Measurements from ENCODE around the gene CSGALNACT2. TPM values are rescaled to one million over a fixed set of nuclear protein-coding genes. Genes with fewer than 3 reads are reported as not detected.
"Not testable (repeated sequence)": the region's sequence is repeated elsewhere in the genome, so short reads cannot be mapped to it uniquely, and the experiment has no call there.

Gene CSGALNACT2
- total RNA-seq, 1 donor from 2014 or later = 6.6 TPM

GRCh38 chr10:43166207-43166879 is 28.1 kb downstream of the CSGALNACT2 start:
- no peak for DNase-seq
- no peak for ATAC-seq (ENCODE audit: poor library complexity)
- intact Hi-C loops (cut with DNase I) = no loop called here

GRCh38 chr10:43166880-43167497 is 28.7 kb downstream of the CSGALNACT2 start:
- ATAC-seq (ENCODE audit: poor library complexity) (no peak), DNase-seq (no peak)
- intact Hi-C loops (cut with DNase I) = no loop called here

- ATAC-seq (ENCODE audit: poor library complexity) (no peak), DNase-seq (no peak)
- intact Hi-C loops (cut with DNase I) = no loop called here
Observed at GRCh38 chr10:43167498-43167889, 29.2 kb downstream of the CSGALNACT2 start.

- no peak for ATAC-seq (ENCODE audit: poor library complexity)
- intact Hi-C loops (cut with DNase I) = no loop called here
- DNase-seq = no peak
Observed at GRCh38 chr10:43170491-43170890, 32.2 kb downstream of the CSGALNACT2 start.

GRCh38 chr10:43172645-43173044 is 34.4 kb downstream of the CSGALNACT2 start:
- ATAC-seq (ENCODE audit: poor library complexity) (no peak), DNase-seq (no peak)
- intact Hi-C loops (cut with DNase I) = no loop called here

GRCh38 chr10:43173120-43173519 is 34.9 kb downstream of the CSGALNACT2 start:
- intact Hi-C loops (cut with DNase I) = no loop called here
- no peak for DNase-seq
- ATAC-seq (ENCODE audit: poor library complexity) = peak; percentile 36

- peak; percentile 84 for ATAC-seq (ENCODE audit: poor library complexity)
- intact Hi-C loops (cut with DNase I) = no loop called here
- DNase-seq = no peak
Observed at GRCh38 chr10:43174969-43175368, 36.7 kb downstream of the CSGALNACT2 start.

- DNase-seq = no peak
- intact Hi-C loops (cut with DNase I) = no loop called here
- no peak for ATAC-seq (ENCODE audit: poor library complexity)
Observed at GRCh38 chr10:43176271-43176670, 38.0 kb downstream of the CSGALNACT2 start.

GRCh38 chr10:43177595-43177994 is 39.4 kb downstream of the CSGALNACT2 start:
- intact Hi-C loops (cut with DNase I) = no loop called here
- ATAC-seq (ENCODE audit: poor library complexity) (no peak), DNase-seq (no peak)

- intact Hi-C loops (cut with DNase I) = no loop called here
- no peak for ATAC-seq (ENCODE audit: poor library complexity)
- no peak for DNase-seq
Observed at GRCh38 chr10:43181146-43181545, 42.9 kb downstream of the CSGALNACT2 start.

GRCh38 chr10:43183764-43184163 is 45.5 kb downstream of the CSGALNACT2 start:
- intact Hi-C loops (cut with DNase I); ATAC-seq (ENCODE audit: poor library complexity); DNase-seq: not testable (repeated sequence)

- ATAC-seq (ENCODE audit: poor library complexity) = no peak
- intact Hi-C loops (cut with DNase I) = no loop called here
- no peak for DNase-seq
Observed at GRCh38 chr10:43186150-43186549, 47.9 kb downstream of the CSGALNACT2 start.

GRCh38 chr10:43187213-43187612 is 49.0 kb downstream of the CSGALNACT2 start:
- no peak for DNase-seq
- ATAC-seq (ENCODE audit: poor library complexity) = no peak
- intact Hi-C loops (cut with DNase I) = no loop called here

- ATAC-seq (ENCODE audit: poor library complexity) (no peak), DNase-seq (no peak)
- intact Hi-C loops (cut with DNase I) = no loop called here
Observed at GRCh38 chr10:43188702-43189101, 50.5 kb downstream of the CSGALNACT2 start.

GRCh38 chr10:43190289-43190688 is 52.0 kb downstream of the CSGALNACT2 start:
- intact Hi-C loops (cut with DNase I) = no loop called here
- no peak for ATAC-seq (ENCODE audit: poor library complexity)
- DNase-seq = no peak

GRCh38 chr10:43190775-43191174 is 52.5 kb downstream of the CSGALNACT2 start:
- intact Hi-C loops (cut with DNase I) = no loop called here
- no peak for DNase-seq
- ATAC-seq (ENCODE audit: poor library complexity) = no peak

- intact Hi-C loops (cut with DNase I) = no loop called here
- ATAC-seq (ENCODE audit: poor library complexity) = no peak
- no peak for DNase-seq
Observed at GRCh38 chr10:43192884-43193283, 54.6 kb downstream of the CSGALNACT2 start.

GRCh38 chr10:43193496-43194080 is 55.3 kb downstream of the CSGALNACT2 start:
- intact Hi-C loops (cut with DNase I) = no loop called here
- peak; percentile 17 for DNase-seq

GRCh38 chr10:43194266-43194665 is 56.0 kb downstream of the CSGALNACT2 start:
- no peak for ATAC-seq (ENCODE audit: poor library complexity)
- intact Hi-C loops (cut with DNase I) = no loop called here
- DNase-seq = peak; percentile 20

More at GRCh38 chr10:43193496-43194080, 55.3 kb downstream of the CSGALNACT2 start:
- no peak for ATAC-seq (ENCODE audit: poor library complexity)

GRCh38 chr10:43194859-43195258 is 56.6 kb downstream of the CSGALNACT2 start:
- ATAC-seq (ENCODE audit: poor library complexity) (no peak), DNase-seq (peak; percentile 24)
- intact Hi-C loops (cut with DNase I) = no loop called here
